ENCODE data around the gene ZNF132. TPM values are rescaled to one million over a fixed set of nuclear protein-coding genes. Genes with fewer than 3 reads are reported as not detected.

ZNF132 gene
- total and polyA plus RNA-seq, 9 of the 15 experiments (the other 6 are each of a cell fraction or from before 2014, with no cell fraction given), result 0.03 to 0.42 (median 0.10) TPM; not detected in 5

DNA sequence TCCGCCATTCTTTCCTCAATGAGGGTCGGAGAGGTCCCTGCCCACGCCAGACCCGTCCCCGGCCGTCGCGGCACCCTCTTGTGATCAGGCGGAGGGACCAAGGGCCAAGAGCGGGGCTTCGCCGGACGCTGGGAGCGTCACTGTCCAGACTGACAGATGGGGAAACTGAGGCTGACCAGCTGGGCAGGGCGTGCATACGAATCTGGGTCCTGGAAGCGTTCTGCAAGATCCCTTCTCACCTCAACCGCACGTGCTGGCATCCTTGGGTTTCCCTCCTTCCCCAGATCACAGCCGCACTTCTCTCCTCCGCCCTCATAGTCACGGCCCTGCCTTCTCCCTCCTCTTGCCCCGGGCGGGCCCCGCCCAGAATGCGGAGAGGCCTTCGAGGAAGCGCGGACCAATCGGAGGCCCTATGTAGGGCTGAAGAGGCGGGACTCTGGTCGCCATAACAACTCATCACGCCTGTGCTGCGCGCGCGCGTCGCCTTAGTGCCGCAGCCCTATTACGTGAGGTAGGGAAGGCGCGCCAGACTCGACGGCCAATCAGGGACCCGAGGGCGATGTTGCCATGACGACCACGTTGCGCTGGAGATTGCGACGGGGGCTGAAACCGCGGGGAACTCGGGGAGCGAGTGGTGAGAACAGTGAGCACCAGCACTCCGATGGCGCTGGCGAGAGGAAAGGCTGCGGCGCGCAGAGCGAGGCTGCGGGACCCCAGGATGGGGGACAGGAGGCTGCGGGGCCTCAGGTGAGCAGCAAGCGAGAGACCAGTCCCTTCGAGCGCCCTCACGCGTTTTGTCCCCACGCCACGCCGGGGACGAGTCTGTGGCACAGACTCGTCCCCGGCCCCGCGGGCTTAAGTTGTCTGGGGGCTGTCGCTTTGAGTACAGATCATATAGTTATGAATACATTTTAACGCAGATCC lies 38.8 kb downstream of the ZNF132 start (continued):
- TF ChIP-seq, protein P1, sequence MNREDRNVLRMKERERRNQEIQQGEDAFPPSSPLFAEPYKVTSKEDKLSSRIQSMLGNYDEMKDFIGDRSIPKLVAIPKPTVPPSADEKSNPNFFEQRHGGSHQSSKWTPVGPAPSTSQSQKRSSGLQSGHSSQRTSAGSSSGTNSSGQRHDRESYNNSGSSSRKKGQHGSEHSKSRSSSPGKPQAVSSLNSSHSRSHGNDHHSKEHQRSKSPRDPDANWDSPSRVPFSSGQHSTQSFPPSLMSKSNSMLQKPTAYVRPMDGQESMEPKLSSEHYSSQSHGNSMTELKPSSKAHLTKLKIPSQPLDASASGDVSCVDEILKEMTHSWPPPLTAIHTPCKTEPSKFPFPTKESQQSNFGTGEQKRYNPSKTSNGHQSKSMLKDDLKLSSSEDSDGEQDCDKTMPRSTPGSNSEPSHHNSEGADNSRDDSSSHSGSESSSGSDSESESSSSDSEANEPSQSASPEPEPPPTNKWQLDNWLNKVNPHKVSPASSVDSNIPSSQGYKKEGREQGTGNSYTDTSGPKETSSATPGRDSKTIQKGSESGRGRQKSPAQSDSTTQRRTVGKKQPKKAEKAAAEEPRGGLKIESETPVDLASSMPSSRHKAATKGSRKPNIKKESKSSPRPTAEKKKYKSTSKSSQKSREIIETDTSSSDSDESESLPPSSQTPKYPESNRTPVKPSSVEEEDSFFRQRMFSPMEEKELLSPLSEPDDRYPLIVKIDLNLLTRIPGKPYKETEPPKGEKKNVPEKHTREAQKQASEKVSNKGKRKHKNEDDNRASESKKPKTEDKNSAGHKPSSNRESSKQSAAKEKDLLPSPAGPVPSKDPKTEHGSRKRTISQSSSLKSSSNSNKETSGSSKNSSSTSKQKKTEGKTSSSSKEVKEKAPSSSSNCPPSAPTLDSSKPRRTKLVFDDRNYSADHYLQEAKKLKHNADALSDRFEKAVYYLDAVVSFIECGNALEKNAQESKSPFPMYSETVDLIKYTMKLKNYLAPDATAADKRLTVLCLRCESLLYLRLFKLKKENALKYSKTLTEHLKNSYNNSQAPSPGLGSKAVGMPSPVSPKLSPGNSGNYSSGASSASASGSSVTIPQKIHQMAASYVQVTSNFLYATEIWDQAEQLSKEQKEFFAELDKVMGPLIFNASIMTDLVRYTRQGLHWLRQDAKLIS (CRISPR knock-in tag; IDR thresholded peaks at IDR 0.05), result no peak
- no peak for TF ChIP-seq FOXK1 (CRISPR knock-in tag; IDR thresholded peaks at IDR 0.05; ENCODE audit: borderline replicate concordance)
- TF ChIP-seq SNRNP70 (optimal IDR thresholded peaks at IDR 0.05; ENCODE audit: low read depth, low read length), result no peak
- no peak for TF ChIP-seq PPARD (CRISPR knock-in tag; IDR thresholded peaks at IDR 0.05)
- TF ChIP-seq, protein P2, sequence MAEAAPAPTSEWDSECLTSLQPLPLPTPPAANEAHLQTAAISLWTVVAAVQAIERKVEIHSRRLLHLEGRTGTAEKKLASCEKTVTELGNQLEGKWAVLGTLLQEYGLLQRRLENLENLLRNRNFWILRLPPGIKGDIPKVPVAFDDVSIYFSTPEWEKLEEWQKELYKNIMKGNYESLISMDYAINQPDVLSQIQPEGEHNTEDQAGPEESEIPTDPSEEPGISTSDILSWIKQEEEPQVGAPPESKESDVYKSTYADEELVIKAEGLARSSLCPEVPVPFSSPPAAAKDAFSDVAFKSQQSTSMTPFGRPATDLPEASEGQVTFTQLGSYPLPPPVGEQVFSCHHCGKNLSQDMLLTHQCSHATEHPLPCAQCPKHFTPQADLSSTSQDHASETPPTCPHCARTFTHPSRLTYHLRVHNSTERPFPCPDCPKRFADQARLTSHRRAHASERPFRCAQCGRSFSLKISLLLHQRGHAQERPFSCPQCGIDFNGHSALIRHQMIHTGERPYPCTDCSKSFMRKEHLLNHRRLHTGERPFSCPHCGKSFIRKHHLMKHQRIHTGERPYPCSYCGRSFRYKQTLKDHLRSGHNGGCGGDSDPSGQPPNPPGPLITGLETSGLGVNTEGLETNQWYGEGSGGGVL (CRISPR knock-in tag; IDR thresholded peaks at IDR 0.05), result no peak
- TF ChIP-seq CEBPB (tag; IDR thresholded peaks at IDR 0.05), result peak; percentile 26; the same call in 1 of the 2 replicates
- peak in 1 of 2 experiments; percentile 50; a peak in 1 of 4 replicates for TF ChIP-seq SIN3A (IDR thresholded peaks at IDR 0.05; ENCODE audit: borderline replicate concordance in 2 of 2, control insufficient read depth in 1 of 2, low read depth in 2 of 2, low read length in 2 of 2)
- peak in 1 of 2 experiments; percentile 76; a peak in 2 of 4 replicates for TF ChIP-seq TEAD1 (CRISPR knock-in tag; IDR thresholded peaks at IDR 0.05)
- TF ChIP-seq, protein P3, sequence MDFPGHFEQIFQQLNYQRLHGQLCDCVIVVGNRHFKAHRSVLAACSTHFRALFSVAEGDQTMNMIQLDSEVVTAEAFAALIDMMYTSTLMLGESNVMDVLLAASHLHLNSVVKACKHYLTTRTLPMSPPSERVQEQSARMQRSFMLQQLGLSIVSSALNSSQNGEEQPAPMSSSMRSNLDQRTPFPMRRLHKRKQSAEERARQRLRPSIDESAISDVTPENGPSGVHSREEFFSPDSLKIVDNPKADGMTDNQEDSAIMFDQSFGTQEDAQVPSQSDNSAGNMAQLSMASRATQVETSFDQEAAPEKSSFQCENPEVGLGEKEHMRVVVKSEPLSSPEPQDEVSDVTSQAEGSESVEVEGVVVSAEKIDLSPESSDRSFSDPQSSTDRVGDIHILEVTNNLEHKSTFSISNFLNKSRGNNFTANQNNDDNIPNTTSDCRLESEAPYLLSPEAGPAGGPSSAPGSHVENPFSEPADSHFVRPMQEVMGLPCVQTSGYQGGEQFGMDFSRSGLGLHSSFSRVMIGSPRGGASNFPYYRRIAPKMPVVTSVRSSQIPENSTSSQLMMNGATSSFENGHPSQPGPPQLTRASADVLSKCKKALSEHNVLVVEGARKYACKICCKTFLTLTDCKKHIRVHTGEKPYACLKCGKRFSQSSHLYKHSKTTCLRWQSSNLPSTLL (IDR thresholded peaks at IDR 0.05), result no peak
- TF ChIP-seq CBFA2T3 (IDR thresholded peaks at IDR 0.05), result no peak
- TF ChIP-seq BCOR (IDR thresholded peaks at IDR 0.05), result peak; percentile 82
- no peak for TF ChIP-seq LARP7 (IDR thresholded peaks at IDR 0.05)
- TF ChIP-seq CSDE1 (IDR thresholded peaks at IDR 0.05), result peak in 1 of 2 experiments; percentile 100; a peak in 2 of 4 replicates
- TF ChIP-seq ZNF324 (CRISPR knock-in tag; IDR thresholded peaks at IDR 0.05), result no peak
- no peak for TF ChIP-seq ZNF217 (CRISPR knock-in tag; IDR thresholded peaks at IDR 0.05)
- no peak for TF ChIP-seq ZNF561 (CRISPR knock-in tag; conservative IDR thresholded peaks at IDR 0.05)
- TF ChIP-seq MTF1 (CRISPR knock-in tag; IDR thresholded peaks at IDR 0.05; ENCODE audit: borderline replicate concordance), result no peak

All from K562 (cell line).